Left lung (tissue), 10 donors: ENCODE results near the gene MERTK. TPM values are rescaled to one million over a fixed set of nuclear protein-coding genes. Genes with fewer than 3 reads are reported as not detected.

ENCODE experiments used
- ATAC-seq: fragments of 200-7000 bp; cut with Tn5 transposase; one replicate; pipeline ENCODE4 v1.9.1; 2020; ENCODE audit warnings: moderate library complexity
- DNase-seq, 4 donors: peaks; one replicate each; pipeline ENCODE4 v3.0.0-alpha.2; 2013 to 2020
- H3K27ac ChIP-seq, 2 donors: fragments of 200-600 bp; sonication (generic) in 1 of 2; one replicate each; pipeline versions ENCODE4 v1.5.0 to v1.8.0; 2020 to 2021
- H3K27me3 ChIP-seq, 2 donors: fragments of 200-600 bp; sonication (generic) in 1 of 2; one replicate each; pipeline versions ENCODE4 v1.5.0 to v1.8.0; 2020 to 2021
- H3K36me3 ChIP-seq, 2 donors: fragments of 200-600 bp; sonication (generic) in 1 of 2; one replicate each; pipeline versions ENCODE4 v1.5.0 to v1.8.0; 2020 to 2021
- H3K4me1 ChIP-seq, 2 donors: fragments of 200-600 bp; one replicate each; pipeline ENCODE4 v1.8.0; 2021
- H3K4me3 ChIP-seq, 2 donors: fragments of 200-600 bp; sonication (generic) in 1 of 2; one replicate each; pipeline versions ENCODE4 v1.5.0 to v1.8.0; 2020 to 2021; ENCODE audit warnings: mild to moderate bottlenecking in 1 of 2
- H3K9me3 ChIP-seq, 2 donors: fragments of 200-600 bp; sonication (generic) in 1 of 2; one replicate each; pipeline versions ENCODE4 v1.5.0 to v1.8.0; 2020 to 2021
- CTCF ChIP-seq, 2 donors: fragments of 200-600 bp; sonication (generic) in 1 of 2; IDR thresholded peaks; one replicate each; pipeline versions ENCODE4 v1.5.0 to v1.8.0; 2021; ENCODE audit warnings: antibody characterized with exemption in 2 of 2
- intact Hi-C, 2 donors: fragments of 100-400 bp; cut with DNase I; formaldehyde crosslinking; loops; one replicate each; pipeline versions ENCODE4 v1.11.2 to v1.14.2; 2022
- polyA plus RNA-seq, 6 donors: library from polyadenylated mRNA; unstranded; fragments of 120-200 nt; gene quantifications; one replicate each; pipeline ENCODE4 v1.2.1, GENCODE V29; 2013; ENCODE audit not compliant: insufficient read length in 6 of 6
- total RNA-seq, 2 donors: library from RNA; stranded (reverse); fragmentation: NEBNext Ultra II Directional; extraction: Animal tissue kit (Norgen Biotek cat#: 25700); gene quantifications; one replicate each; pipeline ENCODE4 v1.2.1, GENCODE V29; 2021
- donor health status: DM: no; HTN: yes; CAD: no.
- donor health status: DM: no; HTN: no; CAD: no.

The MERTK gene
- total and polyA plus RNA-seq, 8 donors, result 15.3 to 42.8 (median 19.8) TPM

DNA sequence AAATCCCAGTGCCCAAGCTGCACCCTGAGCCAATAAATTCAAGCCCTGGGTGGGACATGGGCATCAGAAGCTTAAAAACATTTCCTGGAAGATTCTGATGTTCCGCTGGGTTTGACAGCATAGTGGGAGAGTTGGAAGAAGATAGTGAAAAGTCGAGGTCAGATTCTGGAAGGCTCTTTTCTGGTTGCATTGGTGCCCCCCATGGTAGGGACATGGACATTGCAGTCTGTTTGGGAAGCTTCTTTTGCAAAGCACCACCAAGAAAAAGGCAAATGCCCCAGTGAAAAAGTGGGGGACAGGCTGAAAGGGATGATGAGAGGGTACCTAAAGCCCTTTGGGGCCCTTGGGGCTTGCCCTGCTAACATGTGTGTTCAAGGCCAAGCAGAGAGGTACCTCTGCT, 21.0 kb downstream of the MERTK start:
- peak overlapping the region; percentile 22 to 73 for H3K27ac ChIP-seq
- no peak for DNase-seq
- H3K36me3 ChIP-seq, result peaks cover 0 to 15% of the 10 kb centered on the region in 2 donors
- intact Hi-C loops, result no loop called here
- peaks cover 0 to 30% of the 10 kb centered on the region in 2 donors for H3K4me1 ChIP-seq
- no peak for ATAC-seq
- H3K9me3 ChIP-seq, result no peaks in the 10 kb centered on the region
- no peak for TF ChIP-seq CTCF (IDR thresholded peaks at IDR 0.05)
- no peak overlapping the region for H3K4me3 ChIP-seq
- H3K27me3 ChIP-seq, result no peaks in the 10 kb centered on the region

GRCh38 chr2:111919794-111920608, 21.6 kb downstream of the MERTK start:
- DNase-seq (peak in 3 of 4 donors; percentile 53 to 89 (median 87)), ATAC-seq (peak; percentile 98)
- H3K9me3 ChIP-seq, result no peaks in the 10 kb centered on the region
- H3K27ac ChIP-seq, result peak overlapping the region; percentile 22 to 73
- H3K36me3 ChIP-seq, result peaks cover 0 to 15% of the 10 kb centered on the region in 2 donors
- no peaks in the 10 kb centered on the region for H3K27me3 ChIP-seq
- H3K4me1 ChIP-seq, result peaks cover 0 to 30% of the 10 kb centered on the region in 2 donors
- intact Hi-C loops, result no loop called here
- TF ChIP-seq CTCF (IDR thresholded peaks at IDR 0.05), result no peak
- H3K4me3 ChIP-seq, result no peak overlapping the region

- Histone ChIP-seq H3K4me1 (peaks cover 6 to 26% of the 10 kb centered on the region in 2 donors), H3K27me3 (no peaks in the 10 kb centered on the region), H3K9me3 (no peaks in the 10 kb centered on the region), H3K36me3 (peaks cover 0 to 24% of the 10 kb centered on the region in 2 donors), H3K4me3 (no peak overlapping the region), H3K27ac (no peak overlapping the region)
- peak in 1 of 4 donors; percentile 53 for DNase-seq
- intact Hi-C loops, result no loop called here
- ATAC-seq, result no peak
- TF ChIP-seq CTCF (IDR thresholded peaks at IDR 0.05), result no peak
Observed at GRCh38 chr2:111923276-111923804, 24.9 kb downstream of the MERTK start.

GRCh38 chr2:111924617-111925107, 26.3 kb downstream of the MERTK start:
- Histone ChIP-seq H3K4me1 (peaks cover 6 to 12% of the 10 kb centered on the region in 2 donors), H3K9me3 (no peaks in the 10 kb centered on the region), H3K36me3 (peaks cover 0 to 37% of the 10 kb centered on the region in 2 donors), H3K4me3 (no peak overlapping the region), H3K27me3 (no peaks in the 10 kb centered on the region), H3K27ac (no peak overlapping the region)
- no peak for TF ChIP-seq CTCF (IDR thresholded peaks at IDR 0.05)
- no peak for DNase-seq
- intact Hi-C loops, result no loop called here
- no peak for ATAC-seq

- H3K27ac ChIP-seq, result no peak overlapping the region
- peaks cover 0 to 6% of the 10 kb centered on the region in 2 donors for H3K4me1 ChIP-seq
- intact Hi-C loops, result no loop called here
- peaks cover 0 to 63% of the 10 kb centered on the region in 2 donors for H3K36me3 ChIP-seq
- no peak for ATAC-seq
- no peaks in the 10 kb centered on the region for H3K9me3 ChIP-seq
- no peak overlapping the region for H3K4me3 ChIP-seq
- no peak for DNase-seq
- no peaks in the 10 kb centered on the region for H3K27me3 ChIP-seq
- no peak for TF ChIP-seq CTCF (IDR thresholded peaks at IDR 0.05)
Observed at GRCh38 chr2:111927723-111928122, 29.3 kb downstream of the MERTK start.
